ENCODE data around the gene VSTM4.

DNA sequence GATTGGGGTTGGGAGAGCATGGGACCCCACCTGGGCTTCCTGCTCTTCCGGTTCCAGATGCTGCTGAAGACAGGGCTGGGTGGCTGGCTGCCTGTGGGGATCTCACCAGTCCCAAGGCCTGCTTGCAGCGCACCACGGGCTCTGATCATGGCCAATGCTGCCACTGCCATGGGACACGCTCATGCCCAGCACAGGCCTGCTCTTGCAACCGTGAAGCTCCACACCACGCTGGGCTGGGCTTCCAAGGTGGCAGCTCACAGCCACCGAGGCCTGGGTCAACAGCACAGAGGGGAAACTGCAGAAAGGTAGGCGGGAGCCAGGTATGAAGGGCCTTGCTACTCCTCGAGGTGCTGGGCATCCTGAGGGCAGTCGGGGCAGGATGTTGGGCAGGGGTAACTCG is 103.6 kb downstream of the VSTM4 start:
- TF ChIP-seq, protein P1, sequence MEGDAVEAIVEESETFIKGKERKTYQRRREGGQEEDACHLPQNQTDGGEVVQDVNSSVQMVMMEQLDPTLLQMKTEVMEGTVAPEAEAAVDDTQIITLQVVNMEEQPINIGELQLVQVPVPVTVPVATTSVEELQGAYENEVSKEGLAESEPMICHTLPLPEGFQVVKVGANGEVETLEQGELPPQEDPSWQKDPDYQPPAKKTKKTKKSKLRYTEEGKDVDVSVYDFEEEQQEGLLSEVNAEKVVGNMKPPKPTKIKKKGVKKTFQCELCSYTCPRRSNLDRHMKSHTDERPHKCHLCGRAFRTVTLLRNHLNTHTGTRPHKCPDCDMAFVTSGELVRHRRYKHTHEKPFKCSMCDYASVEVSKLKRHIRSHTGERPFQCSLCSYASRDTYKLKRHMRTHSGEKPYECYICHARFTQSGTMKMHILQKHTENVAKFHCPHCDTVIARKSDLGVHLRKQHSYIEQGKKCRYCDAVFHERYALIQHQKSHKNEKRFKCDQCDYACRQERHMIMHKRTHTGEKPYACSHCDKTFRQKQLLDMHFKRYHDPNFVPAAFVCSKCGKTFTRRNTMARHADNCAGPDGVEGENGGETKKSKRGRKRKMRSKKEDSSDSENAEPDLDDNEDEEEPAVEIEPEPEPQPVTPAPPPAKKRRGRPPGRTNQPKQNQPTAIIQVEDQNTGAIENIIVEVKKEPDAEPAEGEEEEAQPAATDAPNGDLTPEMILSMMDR (conservative IDR thresholded peaks at IDR 0.05): no peak
- TF ChIP-seq EZH2 (IDR thresholded peaks at IDR 0.05; ENCODE audit: low read depth): no peak

All from PC-9 (cell line).